GM12892 (cell line): ENCODE results near the gene RAET1G.
"Not testable (repeated sequence)": the region's sequence is repeated elsewhere in the genome, so short reads cannot be mapped to it uniquely, and the experiment has no call there.

ENCODE experiments used
- POLR2A ChIP-seq: IDR thresholded peaks from 2 replicates; pipeline ENCODE4 v1.6.1; 2011; ENCODE audit warnings: low read depth, low read length, control low read depth
- POLR2AphosphoS5 ChIP-seq: IDR thresholded peaks from 2 replicates; pipeline ENCODE4 v1.6.1; 2011; ENCODE audit warnings: low read depth, low read length, control low read depth
- TAF1 ChIP-seq: IDR thresholded peaks from 2 replicates; pipeline ENCODE4 v1.6.1; 2011; ENCODE audit warnings: low read depth, mild to moderate bottlenecking, control low read depth, low read length, borderline replicate concordance

DNA sequence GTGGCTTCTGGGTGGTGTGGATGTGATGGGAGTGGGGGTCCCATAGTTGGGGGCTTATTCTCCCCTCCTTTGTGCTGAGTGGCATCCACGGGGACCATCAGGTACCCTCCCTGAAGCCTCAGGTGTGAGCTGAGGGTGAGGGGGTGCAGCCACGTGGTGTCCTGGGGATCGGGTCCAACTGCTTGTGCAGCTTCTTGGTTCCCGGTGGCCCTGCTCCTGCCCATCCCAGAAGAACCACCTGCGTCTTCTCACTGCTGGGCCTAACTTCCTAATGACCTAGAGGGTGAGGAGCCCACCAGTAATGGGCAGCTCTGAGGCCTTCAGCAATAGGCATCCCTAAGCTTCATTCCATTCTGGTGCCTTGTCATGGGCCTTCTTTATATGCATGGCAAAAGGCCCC is 20.4 kb upstream of the RAET1G start:
- not testable (repeated sequence) for TF ChIP-seq POLR2AphosphoS5, TAF1, POLR2A
